GM19238 (cell line): ENCODE data around the gene PHGDH.

Source experiments
- DNase-seq: peaks from one replicate; pipeline ENCODE4 v3.0.0; 2011; ENCODE audit warnings: low spot score; ENCODE audit not compliant: insufficient read length

Gene PHGDH

GRCh38 chr1:119787776-119788175 is 76.0 kb downstream of the PHGDH start:
- DNase-seq, result no peak

DNA sequence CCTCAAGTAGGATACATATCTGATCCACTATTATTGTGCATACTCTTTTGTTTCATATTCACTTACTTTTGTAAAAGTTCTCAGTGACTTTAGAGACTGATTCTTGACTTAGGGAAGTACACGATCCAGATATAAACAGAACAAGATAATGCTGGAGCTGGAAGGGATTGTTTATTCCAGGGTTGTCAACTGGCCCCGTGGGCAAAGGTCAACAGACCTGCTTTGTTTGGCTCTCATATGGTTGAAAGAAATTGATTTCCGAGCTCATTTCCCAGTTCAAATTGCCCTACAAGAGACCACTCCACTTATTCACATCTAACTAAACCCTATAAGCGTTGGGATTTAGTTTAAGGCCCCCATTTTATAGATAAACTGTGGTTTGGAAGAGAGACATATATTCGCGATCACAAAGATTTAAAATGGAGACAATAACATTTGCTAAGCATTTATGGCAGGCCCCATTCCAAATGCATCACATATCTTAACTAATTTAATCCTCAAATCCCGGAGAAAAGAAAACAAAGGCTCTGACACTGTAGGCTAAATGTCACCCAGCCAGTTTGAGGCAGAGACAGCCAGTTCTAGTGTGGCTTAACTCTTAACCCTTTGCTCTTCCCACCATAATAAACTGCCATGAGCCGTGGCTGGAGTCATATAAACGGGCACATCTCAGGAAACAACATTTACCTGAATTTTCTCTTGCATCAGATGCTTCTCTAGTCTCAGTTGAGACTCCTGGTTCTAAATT is 78.9 kb downstream of the PHGDH start:
- no peak for DNase-seq

- no peak for DNase-seq
Observed at GRCh38 chr1:119791377-119791776, 79.6 kb downstream of the PHGDH start.
